ENCODE results near the gene INTS3. TPM values are rescaled to one million over a fixed set of nuclear protein-coding genes. Genes with fewer than 3 reads are reported as not detected.
A peak's percentile ranks its signal among the peaks of the same experiment; 100 is the strongest.

The INTS3 gene, protein sequence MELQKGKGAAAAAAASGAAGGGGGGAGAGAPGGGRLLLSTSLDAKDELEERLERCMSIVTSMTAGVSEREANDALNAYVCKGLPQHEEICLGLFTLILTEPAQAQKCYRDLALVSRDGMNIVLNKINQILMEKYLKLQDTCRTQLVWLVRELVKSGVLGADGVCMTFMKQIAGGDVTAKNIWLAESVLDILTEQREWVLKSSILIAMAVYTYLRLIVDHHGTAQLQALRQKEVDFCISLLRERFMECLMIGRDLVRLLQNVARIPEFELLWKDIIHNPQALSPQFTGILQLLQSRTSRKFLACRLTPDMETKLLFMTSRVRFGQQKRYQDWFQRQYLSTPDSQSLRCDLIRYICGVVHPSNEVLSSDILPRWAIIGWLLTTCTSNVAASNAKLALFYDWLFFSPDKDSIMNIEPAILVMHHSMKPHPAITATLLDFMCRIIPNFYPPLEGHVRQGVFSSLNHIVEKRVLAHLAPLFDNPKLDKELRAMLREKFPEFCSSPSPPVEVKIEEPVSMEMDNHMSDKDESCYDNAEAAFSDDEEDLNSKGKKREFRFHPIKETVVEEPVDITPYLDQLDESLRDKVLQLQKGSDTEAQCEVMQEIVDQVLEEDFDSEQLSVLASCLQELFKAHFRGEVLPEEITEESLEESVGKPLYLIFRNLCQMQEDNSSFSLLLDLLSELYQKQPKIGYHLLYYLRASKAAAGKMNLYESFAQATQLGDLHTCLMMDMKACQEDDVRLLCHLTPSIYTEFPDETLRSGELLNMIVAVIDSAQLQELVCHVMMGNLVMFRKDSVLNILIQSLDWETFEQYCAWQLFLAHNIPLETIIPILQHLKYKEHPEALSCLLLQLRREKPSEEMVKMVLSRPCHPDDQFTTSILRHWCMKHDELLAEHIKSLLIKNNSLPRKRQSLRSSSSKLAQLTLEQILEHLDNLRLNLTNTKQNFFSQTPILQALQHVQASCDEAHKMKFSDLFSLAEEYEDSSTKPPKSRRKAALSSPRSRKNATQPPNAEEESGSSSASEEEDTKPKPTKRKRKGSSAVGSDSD
- total RNA-seq = 20.7 and 37.0 TPM in 2 replicates

DNA sequence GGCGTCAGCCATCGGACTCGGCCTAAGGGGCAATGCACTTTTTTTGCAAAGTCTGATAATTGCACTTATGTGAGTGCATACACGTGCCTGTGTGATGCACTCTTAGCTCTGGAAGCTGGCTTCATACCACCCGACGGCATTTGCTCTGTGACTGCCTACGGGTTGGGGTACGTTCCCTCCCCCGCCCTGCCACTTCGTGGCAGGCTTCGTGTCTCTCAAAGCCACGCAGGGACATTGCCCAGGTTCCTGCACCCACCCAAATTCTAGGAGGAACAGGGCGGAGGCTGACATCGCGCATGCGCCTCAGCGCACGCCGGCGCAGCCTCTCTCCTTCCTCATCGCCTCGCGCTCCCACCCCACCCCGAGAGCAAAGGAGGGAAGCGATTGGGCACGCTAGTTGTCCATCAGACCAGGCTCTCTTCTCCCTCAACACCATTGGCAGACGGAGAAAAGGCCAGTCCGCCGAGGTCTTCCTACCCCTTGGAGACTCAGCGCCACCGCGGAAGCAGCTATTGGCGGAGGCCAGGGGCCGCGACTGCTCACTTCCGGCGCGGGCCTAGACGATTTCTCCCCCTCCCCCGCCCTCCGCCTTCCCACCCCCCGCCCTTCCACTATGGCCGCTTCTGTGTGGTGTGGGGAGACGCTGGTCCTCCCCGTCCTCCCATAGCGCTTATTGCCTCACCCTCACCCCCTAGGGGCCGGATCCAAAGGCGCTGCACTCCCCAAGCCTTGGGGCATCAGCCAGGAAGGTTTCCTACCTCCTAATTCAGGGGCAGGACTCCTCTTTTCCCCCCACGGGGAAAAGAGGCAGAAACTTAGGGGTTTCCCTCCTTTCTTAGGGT lies at the start of gene INTS3:
INTS3 (plus strand) TSS at position 588 of the 842 bp plus-strand sequence. CDS start 585 bp downstream, outside the sequence.
- DNase-seq (ENCODE audit: low read depth, low spot score) = peak; percentile 100

DNA sequence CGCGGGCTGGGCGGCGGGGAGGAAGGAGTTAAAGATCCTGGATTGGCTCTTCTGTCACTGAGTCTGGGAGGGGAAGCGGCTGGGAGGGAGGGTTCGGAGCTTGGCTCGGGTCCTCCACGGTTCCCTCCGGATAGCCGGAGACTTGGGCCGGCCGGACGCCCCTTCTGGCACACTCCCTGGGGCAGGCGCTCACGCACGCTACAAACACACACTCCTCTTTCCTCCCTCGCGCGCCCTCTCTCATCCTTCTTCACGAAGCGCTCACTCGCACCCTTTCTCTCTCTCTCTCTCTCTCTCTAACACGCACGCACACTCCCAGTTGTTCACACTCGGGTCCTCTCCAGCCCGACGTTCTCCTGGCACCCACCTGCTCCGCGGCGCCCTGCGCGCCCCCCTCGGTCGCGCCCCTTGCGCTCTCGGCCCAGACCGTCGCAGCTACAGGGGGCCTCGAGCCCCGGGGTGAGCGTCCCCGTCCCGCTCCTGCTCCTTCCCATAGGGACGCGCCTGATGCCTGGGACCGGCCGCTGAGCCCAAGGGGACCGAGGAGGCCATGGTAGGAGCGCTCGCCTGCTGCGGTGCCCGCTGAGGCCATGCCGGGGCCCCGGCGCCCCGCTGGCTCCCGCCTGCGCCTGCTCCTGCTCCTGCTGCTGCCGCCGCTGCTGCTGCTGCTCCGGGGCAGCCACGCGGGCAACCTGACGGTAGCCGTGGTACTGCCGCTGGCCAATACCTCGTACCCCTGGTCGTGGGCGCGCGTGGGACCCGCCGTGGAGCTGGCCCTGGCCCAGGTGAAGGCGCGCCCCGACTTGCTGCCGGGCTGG lies 49.1 kb upstream of the INTS3 start, which contains the start of gene NPR1:
NPR1 (plus strand) TSS at position 170 of the 818 bp plus-strand sequence; CDS start at position 591, 421 bp downstream.
- no peak for DNase-seq (ENCODE audit: low read depth, low spot score)

DNA sequence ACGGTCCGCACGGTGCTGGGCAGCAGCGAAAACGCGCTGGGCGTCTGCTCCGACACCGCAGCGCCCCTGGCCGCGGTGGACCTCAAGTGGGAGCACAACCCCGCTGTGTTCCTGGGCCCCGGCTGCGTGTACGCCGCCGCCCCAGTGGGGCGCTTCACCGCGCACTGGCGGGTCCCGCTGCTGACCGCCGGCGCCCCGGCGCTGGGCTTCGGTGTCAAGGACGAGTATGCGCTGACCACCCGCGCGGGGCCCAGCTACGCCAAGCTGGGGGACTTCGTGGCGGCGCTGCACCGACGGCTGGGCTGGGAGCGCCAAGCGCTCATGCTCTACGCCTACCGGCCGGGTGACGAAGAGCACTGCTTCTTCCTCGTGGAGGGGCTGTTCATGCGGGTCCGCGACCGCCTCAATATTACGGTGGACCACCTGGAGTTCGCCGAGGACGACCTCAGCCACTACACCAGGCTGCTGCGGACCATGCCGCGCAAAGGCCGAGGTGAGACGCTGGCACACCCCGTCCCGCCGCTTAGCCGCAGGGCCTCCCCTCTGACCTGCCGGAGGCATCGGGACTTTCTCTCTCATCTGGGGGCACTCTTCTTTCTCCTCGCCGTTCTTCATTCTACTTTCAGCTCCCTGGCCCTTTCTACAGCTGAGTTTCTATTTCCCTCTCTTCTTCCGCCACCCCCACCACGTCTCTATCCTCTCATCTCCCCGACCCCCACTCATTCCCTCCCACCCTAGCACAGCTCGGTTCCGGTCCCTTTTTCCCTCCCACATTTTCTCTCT lies 48.3 kb upstream of the INTS3 start:
- no peak for DNase-seq (ENCODE audit: low read depth, low spot score)

DNA sequence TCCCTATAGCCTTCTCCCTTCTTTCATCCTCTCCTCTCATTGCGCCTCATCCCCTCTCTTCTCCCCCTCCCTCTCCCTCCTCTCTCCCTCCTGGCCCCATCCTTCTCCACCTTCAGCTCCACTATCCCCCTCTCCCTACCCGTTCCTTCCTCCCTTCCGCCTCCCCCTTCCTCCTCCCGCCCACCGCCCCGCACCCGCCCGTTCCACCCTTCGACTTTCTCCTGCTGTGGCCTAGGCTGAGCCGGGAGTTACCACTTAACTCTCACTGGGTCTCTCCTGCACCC lies 47.8 kb upstream of the INTS3 start:
- DNase-seq (ENCODE audit: low read depth, low spot score) = no peak

DNA sequence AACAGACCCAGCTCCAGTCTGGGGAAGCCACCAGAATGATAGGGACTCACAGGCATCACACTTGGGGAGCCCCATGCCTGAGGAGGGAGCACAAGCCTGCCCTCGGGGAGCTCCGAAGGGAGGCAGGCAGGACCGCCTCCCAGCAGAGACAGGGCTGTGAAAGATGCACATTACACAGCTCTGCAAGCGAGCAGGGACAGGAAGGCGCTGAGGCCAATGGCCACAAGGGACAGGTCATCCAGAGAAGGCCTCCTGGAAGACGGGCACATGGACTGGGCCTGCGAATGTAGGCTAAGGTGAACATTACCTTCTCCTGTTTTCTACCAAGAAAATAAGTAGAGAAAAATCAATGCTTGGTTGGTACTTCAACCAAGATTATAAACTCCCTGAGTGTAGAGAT lies 45.1 kb upstream of the INTS3 start:
- no peak for DNase-seq (ENCODE audit: low read depth, low spot score)

DNA sequence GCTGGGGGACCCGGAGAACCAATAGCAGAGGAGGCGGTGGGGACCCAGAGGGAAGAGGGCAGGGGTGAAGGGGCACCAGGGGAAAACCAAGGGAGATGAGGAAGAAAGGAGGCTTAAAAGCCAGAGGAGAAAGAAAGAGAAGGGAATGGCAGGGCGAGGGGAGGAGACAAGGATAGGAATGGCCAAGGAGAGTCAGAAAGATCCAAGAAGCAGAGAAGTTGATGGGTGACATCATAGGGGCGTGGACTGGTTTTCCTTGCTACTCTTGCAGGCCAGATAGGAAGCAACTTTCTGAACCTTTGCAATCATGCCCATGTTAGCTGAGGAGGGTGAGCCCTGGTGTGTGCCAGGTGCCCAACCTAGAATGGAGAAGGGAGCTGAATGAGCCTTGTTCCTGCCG lies 44.0 kb upstream of the INTS3 start:
- DNase-seq (ENCODE audit: low read depth, low spot score) = no peak

DNA sequence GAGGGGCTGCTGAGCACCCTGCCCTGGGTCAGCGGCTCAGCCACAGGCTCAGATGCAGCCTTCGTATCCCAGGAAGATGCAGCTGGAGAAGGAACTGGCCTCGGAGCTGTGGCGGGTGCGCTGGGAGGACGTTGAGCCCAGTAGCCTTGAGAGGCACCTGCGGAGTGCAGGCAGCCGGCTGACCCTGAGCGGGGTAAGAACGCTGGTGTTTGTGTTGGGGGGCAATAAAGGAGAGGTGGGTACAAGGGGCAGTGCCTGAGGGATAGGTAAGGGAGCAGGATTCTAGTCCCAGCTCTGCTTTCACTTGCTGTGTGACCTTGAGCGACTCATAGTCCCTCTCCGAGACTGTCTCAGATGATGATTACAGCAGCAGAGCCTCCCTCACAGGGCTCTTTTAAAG lies 43.0 kb upstream of the INTS3 start:
- DNase-seq (ENCODE audit: low read depth, low spot score) = no peak

DNA sequence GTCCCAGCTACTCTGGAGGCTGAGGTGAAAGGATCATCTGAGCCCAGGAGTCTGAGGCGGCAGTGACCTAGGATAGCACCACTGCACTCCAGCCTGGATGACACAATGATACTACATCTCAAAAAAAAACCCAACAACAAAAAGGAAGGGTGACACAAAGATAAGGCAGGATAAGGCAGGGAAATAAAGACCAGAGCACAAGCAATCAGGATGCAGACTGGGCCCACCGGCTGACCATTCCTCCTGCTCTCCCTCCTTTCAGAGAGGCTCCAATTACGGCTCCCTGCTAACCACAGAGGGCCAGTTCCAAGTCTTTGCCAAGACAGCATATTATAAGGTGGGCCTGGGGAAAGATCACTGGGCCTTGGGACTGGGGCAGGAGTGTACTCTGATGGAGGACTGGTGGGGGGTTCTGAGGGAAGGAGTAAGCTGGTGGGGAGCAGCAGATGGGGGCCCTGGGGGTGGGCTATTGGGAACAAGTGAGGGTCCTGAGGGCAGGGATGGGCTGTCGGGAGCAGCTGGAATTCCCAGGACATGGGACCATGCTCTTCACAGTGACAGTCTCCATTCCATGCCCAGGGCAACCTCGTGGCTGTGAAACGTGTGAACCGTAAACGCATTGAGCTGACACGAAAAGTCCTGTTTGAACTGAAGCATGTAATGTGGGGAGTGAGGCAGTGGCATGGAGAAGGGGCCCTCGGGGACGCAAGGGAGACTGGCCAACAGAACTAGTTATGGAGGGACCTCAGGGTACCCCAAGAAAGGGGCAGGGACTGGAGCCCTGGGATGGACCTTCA lies 42.1 kb upstream of the INTS3 start:
- no peak for DNase-seq (ENCODE audit: low read depth, low spot score)

DNA sequence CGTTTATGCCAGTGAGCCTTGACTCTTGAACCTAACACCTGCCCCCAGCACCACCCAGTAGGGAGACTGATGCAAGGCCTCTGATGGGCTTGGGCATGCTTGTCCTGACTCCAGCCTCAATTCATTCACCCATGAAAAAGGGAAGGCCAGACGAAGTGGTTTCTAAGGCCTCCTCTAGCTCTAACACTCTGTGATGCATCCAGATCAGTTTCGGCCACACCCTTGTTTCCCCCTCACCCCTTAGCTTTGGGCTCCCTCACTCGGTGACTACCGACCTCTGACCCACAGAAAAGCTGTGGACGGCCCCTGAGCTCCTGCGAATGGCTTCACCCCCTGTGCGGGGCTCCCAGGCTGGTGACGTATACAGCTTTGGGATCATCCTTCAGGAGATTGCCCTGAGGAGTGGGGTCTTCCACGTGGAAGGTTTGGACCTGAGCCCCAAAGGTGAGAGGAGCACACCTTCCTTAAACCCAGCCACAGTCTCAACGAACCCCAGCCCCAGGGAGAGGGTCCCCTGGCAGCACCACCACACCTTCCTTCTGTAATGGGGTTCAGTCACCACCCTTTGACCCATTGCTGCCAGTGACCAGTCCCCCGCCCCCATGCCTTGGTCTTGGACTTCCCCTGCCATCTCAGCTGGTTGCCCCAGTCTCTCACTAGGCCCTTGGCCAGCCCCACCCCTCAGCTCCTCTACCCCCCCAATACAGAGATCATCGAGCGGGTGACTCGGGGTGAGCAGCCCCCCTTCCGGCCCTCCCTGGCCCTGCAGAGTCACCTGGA lies 40.3 kb upstream of the INTS3 start:
- DNase-seq (ENCODE audit: low read depth, low spot score) = no peak

DNA sequence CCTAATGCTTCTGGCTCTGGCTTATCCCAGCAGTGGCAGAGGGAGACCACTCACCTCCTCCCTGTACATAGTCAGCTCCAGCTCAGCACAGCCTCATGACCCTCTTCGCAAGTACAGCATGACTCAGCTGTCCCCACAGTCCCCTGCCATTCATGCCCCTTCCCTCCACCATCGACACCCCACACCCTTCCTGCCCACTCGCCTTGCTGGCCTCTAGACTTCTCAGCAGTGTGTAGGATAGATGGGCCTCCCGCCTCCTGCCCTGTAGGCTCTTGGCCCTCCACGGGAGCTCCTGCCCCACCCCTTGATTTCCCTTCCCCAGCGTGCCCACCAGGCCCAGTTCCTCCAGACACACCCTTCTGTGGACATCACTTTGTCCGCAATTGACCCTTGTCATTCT lies 39.6 kb upstream of the INTS3 start:
- no peak for DNase-seq (ENCODE audit: low read depth, low spot score)

DNA sequence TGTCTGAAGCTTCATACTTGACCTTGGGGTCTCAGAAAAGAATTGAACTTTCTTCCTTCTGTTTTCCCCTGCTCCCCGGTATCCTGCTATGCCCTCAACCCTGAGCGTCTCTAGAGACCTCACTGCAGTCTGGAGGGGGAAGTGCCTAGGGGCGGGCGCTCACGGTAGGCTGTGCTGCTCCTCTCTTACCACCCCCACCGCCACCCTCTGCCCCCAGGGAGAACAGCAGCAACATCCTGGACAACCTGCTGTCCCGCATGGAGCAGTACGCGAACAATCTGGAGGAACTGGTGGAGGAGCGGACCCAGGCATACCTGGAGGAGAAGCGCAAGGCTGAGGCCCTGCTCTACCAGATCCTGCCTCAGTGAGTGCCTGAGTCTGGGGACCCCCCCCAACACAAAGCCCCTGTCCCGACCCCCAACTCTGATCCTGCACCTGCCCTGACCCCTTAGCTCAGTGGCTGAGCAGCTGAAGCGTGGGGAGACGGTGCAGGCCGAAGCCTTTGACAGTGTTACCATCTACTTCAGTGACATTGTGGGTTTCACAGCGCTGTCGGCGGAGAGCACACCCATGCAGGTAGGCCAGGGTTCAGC lies 39.0 kb upstream of the INTS3 start:
- no peak for DNase-seq (ENCODE audit: low read depth, low spot score)

DNA sequence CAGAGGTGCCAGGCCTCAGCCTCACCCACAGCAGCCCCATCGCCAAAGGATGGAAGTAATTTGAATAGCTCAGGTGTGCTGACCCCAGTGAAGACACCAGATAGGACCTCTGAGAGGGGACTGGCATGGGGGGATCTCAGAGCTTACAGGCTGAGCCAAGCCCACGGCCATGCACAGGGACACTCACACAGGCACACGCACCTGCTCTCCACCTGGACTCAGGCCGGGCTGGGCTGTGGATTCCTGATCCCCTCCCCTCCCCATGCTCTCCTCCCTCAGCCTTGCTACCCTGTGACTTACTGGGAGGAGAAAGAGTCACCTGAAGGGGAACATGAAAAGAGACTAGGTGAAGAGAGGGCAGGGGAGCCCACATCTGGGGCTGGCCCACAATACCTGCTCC lies 34.4 kb upstream of the INTS3 start:
- no peak for DNase-seq (ENCODE audit: low read depth, low spot score)

DNA sequence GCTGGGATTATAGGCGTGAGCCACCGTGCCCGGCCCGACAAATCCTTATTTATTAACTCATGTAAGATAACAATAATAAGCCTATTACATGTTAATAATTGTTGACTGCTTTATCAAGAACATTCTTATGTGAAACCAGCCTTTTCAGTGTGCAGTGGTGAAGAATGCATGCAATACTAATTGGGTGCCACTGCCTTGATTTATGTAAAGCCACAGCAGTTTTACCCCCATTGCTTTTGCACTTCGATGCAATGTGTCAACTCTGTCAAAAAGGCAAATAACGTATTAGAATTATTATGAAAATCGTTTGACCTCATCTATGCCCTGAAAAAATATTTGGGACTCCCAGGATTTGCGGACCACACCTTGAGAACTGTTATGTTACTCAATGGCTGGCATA lies 31.1 kb upstream of the INTS3 start:
- no peak for DNase-seq (ENCODE audit: low read depth, low spot score)

DNA sequence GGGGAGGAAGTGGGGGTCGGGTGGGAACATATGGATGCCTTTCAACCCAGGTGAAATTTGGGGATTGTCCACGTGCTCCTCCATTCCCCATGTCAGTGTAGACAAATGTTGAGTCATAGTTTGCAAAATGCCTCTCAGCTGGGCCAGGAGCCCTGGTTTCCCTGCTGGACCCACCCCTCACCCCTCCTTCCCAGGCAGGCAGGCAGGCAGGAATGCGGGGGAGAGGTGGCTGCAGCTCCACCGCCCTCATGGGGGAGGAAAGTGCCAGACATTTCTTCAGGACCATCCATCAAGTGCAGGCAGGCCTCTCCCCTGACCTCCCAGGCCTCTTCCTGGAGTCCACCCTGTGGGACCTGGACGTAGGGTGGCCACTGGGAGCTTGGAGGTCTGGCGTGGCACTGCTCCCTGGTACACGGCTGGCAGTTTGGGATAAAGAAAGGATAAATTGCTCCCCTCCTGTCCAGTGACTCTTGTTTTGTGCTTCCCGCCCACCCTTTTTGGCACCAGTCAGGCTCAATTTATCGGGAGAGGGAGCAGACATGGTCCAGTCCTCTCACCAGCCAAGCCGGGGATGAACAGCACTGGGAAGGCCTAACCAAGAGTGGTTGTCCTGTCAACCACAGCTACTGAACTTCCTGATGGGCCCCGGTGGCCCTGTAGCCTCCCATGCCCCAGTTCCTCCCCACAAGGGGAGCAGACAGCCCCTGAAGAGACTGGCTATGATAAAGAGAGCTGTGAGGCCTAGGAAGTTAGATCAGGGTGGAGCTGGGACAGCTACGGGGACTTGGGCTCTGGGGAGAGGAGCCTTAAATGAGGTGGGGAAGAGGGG lies 30.4 kb upstream of the INTS3 start:
- DNase-seq (ENCODE audit: low read depth, low spot score) = no peak

DNA sequence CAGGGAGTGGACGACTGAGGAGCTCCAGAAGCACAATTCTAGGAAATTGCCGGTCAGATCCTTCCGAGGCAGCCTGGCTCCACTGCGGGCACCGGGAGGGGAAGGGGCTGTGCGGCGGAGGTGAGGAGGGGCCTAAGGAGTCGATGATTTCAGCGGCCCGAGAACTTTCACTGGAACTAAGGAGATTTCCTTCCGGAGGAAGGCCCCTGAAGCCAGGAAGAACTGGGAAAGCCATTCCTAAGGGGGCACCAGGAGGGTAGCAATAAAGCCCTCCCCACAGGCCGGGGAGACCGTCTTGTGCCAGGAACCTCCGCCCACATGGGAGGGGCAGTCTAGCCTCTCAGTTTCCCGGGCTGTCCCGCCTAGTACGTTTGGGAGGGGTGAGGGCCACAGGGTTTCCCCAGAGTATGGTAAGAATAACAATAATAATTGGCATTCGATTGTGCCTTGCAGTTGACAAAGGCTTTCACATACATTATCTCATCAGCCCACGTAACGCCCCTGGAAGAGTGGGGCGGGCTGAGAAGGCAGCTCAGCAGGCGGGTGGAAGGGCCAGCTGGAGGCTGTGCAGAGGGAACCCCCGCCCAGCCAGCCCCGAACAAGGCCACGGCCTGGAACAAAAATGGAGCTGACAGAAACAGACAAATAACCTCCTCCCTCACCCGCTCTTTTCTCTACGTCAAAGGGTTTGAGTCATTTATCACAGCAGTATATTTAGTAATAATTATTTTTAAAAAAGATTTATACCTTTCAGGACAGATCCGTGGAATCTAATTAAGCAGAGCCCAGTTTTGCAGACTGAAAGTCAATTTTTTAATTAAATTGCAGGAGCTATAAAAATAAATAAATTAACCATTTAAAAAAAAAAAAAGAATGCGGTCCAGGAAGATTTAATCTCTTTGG lies 29.6 kb upstream of the INTS3 start:
- peak; percentile 90 for DNase-seq (ENCODE audit: low read depth, low spot score)
